GM12801 (cell line): ENCODE data around the gene TNIK.

ENCODE experiments used
- TF ChIP-seq, protein P1 (sequence below): IDR thresholded peaks from one replicate; pipeline ENCODE4 v1.5.1; 2011; ENCODE audit warnings: control low read depth; ENCODE audit not compliant: insufficient read length; ENCODE audit errors: extremely low read depth

Gene TNIK

DNA sequence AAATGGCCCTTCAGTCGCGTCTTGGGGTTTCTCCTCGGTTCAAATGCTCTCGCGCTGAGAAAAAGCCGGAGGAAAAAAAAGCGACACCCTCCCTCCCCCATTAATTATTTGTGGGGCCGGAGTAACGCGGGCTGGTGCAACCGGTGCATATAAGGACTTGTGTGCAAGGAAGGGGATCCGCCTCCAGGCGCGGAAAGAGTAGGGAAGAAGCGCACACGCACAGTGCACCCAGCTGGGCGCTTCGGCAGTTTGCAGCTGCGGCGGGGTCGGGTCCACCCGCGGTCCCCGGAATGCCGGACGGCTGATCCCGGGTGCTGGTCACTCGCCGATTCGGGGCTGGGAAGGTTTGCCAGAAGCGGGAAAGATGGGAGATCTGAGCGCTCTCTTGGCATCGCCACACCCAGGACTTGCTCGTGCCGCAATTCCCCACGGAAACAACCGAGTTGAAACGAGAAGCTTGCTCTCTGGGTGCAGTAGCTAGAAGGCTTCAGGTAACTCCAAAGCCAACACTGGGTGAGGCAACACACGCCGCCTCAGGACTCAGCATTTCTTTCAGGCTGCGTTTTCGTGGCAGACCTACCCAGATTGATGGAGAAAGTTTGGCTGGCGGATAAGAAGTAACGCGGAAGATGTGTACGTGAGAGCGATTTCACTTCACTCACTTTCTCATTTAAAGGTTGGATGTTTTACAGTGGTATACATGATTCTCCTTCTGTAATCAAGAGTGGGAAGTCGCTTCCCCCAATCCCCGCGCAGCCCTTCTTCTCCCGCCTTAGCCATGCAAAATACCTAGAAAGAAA lies 720 bp upstream of the TNIK start:
- TF ChIP-seq, protein P1, sequence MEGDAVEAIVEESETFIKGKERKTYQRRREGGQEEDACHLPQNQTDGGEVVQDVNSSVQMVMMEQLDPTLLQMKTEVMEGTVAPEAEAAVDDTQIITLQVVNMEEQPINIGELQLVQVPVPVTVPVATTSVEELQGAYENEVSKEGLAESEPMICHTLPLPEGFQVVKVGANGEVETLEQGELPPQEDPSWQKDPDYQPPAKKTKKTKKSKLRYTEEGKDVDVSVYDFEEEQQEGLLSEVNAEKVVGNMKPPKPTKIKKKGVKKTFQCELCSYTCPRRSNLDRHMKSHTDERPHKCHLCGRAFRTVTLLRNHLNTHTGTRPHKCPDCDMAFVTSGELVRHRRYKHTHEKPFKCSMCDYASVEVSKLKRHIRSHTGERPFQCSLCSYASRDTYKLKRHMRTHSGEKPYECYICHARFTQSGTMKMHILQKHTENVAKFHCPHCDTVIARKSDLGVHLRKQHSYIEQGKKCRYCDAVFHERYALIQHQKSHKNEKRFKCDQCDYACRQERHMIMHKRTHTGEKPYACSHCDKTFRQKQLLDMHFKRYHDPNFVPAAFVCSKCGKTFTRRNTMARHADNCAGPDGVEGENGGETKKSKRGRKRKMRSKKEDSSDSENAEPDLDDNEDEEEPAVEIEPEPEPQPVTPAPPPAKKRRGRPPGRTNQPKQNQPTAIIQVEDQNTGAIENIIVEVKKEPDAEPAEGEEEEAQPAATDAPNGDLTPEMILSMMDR: no peak

- TF ChIP-seq, protein P1: no peak
Observed at GRCh38 chr3:171459137-171459941, 866 bp downstream of the TNIK start.

DNA sequence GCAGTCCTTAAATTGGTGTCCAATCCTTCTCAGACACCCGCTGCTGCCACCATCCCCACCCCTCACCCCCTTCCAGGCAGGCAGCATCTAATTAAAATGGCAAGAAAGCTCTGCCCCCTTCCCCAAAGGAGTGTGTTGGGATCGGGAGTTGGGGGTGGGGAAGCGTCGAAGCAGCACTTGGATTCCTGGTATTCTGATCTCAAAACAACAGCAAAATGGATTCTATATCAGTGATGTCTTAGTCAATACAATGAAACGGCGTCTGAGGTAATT lies 1.4 kb downstream of the TNIK start:
- TF ChIP-seq, protein P1: no peak

DNA sequence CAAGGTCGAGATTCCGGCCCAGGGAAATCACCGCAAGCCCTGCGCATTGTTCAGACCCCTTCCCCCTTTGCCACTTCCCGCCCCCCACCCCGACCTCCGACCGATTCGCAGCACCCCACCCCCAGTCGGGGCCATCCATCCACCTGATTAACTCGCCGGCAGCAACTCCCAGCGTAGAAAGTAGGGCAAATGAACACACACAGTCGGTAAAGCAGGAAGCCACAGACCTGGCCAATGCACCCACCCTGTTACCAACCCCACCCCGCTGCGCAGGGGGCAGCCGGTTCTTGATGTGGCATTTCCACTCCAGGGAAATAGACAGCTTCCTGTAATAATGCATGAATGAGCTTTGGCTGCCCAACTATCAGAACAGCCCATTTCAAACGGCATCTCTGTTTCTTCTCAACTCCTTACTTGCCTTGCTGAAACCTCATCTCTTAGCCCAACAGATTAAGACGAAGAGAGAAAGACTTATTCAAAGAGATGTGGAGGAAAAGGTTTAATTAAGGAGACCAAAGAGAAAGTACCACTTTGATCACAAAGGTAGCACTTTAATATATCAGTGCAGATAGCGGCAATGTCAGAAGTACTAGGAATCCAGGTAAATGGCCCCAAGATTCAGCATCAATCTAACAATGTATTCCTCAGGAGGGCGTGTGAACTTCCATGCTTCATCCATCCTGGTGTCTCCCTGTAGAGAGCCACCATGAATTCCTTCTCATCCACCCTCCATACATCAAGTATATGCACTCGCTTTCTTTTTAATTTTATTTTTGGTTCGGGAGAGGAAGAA lies 1.9 kb downstream of the TNIK start:
- TF ChIP-seq, protein P1: no peak

DNA sequence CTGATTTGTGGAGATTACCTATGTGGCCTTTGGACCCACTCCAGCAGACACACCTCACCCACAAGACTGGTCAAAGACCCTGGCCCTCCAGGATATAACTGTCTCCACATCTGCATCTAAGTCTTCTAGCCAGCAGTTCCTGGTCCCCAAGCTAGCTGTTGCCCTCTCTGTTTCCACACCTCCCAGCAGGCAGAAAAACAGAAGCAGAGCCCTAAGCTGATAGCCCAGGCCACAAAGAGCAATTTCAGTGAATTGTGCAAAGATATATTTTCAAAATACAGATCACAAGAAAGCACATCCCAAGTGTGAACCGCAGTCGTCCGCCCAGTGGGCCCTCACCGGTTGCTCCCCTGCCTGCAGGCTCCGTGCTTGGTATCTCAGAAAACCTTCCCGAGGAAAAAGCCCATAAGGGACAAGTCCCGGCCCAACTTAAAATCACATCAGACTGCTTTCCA lies 2.6 kb downstream of the TNIK start:
- TF ChIP-seq, protein P1: no peak

- TF ChIP-seq, protein P1: no peak
Observed at GRCh38 chr3:171456765-171457606, 3.2 kb downstream of the TNIK start.
